ENCODE data around the gene NFKBIL1. TPM values are rescaled to one million over a fixed set of nuclear protein-coding genes. Genes with fewer than 3 reads are reported as not detected.

NFKBIL1 gene
- polyA plus RNA-seq, 1 donor from 2014 or later: 11.5 TPM

DNA sequence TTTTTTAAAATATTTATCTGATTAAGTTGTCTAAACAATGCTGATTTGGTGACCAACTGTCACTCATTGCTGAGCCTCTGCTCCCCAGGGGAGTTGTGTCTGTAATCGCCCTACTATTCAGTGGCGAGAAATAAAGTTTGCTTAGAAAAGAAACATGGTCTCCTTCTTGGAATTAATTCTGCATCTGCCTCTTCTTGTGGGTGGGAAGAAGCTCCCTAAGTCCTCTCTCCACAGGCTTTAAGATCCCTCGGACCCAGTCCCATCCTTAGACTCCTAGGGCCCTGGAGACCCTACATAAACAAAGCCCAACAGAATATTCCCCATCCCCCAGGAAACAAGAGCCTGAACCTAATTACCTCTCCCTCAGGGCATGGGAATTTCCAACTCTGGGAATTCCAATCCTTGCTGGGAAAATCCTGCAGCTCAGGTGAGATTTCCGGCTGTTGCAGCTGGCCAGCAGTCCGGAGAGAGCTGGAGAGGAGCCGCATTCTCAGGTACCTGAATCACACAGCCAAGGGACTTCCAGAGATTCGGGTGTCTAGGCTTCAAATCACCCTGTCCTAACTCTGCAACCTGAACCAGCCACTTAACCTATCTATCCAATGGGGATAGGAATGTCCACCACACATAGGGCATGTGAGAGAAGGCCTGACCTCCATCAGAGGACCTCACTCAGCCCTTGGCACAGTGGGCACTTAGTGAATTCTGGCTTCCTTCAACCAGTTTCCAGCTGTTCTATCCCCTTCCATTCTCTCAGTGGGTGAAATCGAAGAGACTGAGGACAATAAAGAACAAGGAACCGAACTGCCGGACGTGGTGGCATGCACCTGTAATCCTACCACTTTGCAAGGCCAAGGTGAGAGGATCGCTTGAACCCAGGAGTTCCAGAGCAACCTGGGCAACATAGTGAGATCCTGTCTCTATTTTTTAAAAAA lies 31.0 kb downstream of the NFKBIL1 start:
- Mint-ChIP-seq H3K27ac (peak overlapping the region; percentile 90 to 100 (median 96)), H3K4me3 (peak overlapping the region; percentile 93 to 100 (median 98)), H3K9me3 (no peaks in the 10 kb centered on the region), H3K4me1 (peaks cover 41 to 57% (median 55%) of the 10 kb centered on the region in 3 donors), H3K36me3 (peaks cover 10% of the 10 kb centered on the region), H3K27me3 (peaks cover 1% of the 10 kb centered on the region)

- Mint-ChIP-seq H3K4me3 (peak overlapping the region; percentile 93 to 100 (median 98)), H3K27me3 (peaks cover 1% of the 10 kb centered on the region), H3K9me3 (no peaks in the 10 kb centered on the region)
Observed at GRCh38 chr6:31579119-31579505, 31.7 kb downstream of the NFKBIL1 start.

DNA sequence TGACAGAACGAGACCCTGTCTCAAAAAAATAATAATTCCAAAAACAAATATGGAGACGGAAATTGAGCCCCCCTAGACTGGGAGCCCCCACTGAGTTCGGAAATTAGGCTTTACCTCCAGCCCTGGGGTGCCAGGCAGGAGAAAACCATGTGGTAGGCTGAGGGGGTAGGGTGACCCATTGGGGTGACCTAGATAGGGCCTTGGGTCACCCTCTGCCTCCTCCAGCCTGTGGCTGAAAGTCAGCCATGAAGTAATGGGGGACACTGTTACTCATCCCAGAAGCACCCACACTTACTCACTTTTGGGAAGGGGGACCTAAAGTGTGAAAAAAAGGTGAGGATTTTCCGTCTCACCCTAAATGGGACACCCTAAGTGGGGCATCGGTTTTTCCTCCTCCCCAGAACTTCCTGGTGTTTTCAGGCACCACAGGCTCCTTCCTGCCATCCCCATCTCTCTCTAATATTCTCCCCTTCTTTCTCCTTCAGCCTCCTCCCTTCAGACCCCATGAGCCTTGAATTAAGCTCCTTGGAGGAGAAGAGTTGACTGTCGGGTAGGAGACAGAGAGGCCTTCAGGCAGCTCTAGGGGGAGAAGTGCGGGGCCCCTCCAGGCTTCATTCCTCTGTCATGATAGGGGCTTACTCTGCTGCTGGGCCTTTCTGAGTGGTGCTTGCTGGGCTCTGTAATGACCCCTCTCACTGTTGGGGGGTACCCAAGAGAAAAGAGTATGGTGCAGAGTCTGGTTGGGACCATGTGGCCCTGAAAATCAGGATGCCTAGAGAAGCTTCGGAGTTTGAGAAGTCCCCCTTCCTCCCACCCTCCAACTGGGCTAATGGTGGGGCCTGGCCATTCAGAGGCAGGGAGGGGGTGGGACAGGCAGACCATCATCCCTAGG lies 32.4 kb downstream of the NFKBIL1 start:
- peak overlapping the region; percentile 93 to 100 (median 98) for H3K4me3 Mint-ChIP-seq
- no peaks in the 10 kb centered on the region for H3K27me3 Mint-ChIP-seq
- peaks cover 10% of the 10 kb centered on the region for H3K36me3 Mint-ChIP-seq
- H3K9me3 Mint-ChIP-seq: no peaks in the 10 kb centered on the region
- H3K27ac Mint-ChIP-seq: peak overlapping the region; percentile 96 to 100 (median 99)
- peaks cover 40 to 55% (median 52%) of the 10 kb centered on the region in 3 donors for H3K4me1 Mint-ChIP-seq

More at GRCh38 chr6:31579119-31579505, 31.7 kb downstream of the NFKBIL1 start:
- peaks cover 40 to 56% (median 52%) of the 10 kb centered on the region in 3 donors for H3K4me1 Mint-ChIP-seq
- H3K36me3 Mint-ChIP-seq: peaks cover 10% of the 10 kb centered on the region
- peak overlapping the region; percentile 90 to 100 (median 96) for H3K27ac Mint-ChIP-seq

DNA sequence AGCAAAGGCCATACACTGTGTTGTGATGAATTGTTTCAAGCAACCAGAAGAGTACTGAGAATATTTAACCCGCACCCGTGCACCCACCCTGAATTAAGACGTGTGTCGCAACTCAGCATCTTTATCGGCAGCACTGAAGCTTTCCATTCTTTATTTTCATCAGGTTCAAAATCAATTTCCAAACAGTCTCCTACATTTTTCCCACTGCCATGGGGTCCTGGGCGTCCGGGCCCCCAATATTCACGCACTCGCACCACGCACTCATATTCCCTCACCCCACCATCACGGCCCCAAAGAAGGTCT lies 33.0 kb downstream of the NFKBIL1 start:
- peaks cover 39 to 54% (median 50%) of the 10 kb centered on the region in 3 donors for H3K4me1 Mint-ChIP-seq
- H3K27ac Mint-ChIP-seq: peak overlapping the region; percentile 96 to 100 (median 99)
- H3K27me3 Mint-ChIP-seq: no peaks in the 10 kb centered on the region
- peaks cover 10% of the 10 kb centered on the region for H3K36me3 Mint-ChIP-seq
- H3K4me3 Mint-ChIP-seq: peak overlapping the region; percentile 93 to 100 (median 98)
- H3K9me3 Mint-ChIP-seq: no peaks in the 10 kb centered on the region

- peaks cover 41 to 55% (median 52%) of the 10 kb centered on the region in 3 donors for H3K4me1 Mint-ChIP-seq
- no peaks in the 10 kb centered on the region for H3K9me3 Mint-ChIP-seq
- peaks cover 10% of the 10 kb centered on the region for H3K36me3 Mint-ChIP-seq
- peak overlapping the region; percentile 93 to 100 (median 98) for H3K4me3 Mint-ChIP-seq
- H3K27me3 Mint-ChIP-seq: no peaks in the 10 kb centered on the region
- H3K27ac Mint-ChIP-seq: peak overlapping the region; percentile 96 to 100 (median 99)
Observed at GRCh38 chr6:31580807-31581433, 33.5 kb downstream of the NFKBIL1 start.

GRCh38 chr6:31581434-31582229 lies 34.2 kb downstream of the NFKBIL1 start:
- Mint-ChIP-seq H3K4me3 (peak overlapping the region; percentile 93 to 100 (median 98)), H3K36me3 (peaks cover 7% of the 10 kb centered on the region), H3K27ac (peak overlapping the region; percentile 96 to 100 (median 99)), H3K9me3 (no peaks in the 10 kb centered on the region), H3K4me1 (peaks cover 47 to 57% (median 56%) of the 10 kb centered on the region in 3 donors), H3K27me3 (no peaks in the 10 kb centered on the region)

- peaks cover 53 to 58% (median 57%) of the 10 kb centered on the region in 3 donors for H3K4me1 Mint-ChIP-seq
Observed at GRCh38 chr6:31582230-31582643, 34.8 kb downstream of the NFKBIL1 start, which contains the start of gene LTB. LTB (minus strand) TSS chr6:31582424; CDS start chr6:31582417, 7 bp downstream.

GRCh38 chr6:31585491-31585890 lies 38.1 kb downstream of the NFKBIL1 start:
- H3K36me3 Mint-ChIP-seq: peaks cover 6% of the 10 kb centered on the region
- peak overlapping the region; percentile 95 to 96 (median 96) for H3K27ac Mint-ChIP-seq
- no peaks in the 10 kb centered on the region for H3K9me3 Mint-ChIP-seq
- H3K4me1 Mint-ChIP-seq: peaks cover 51 to 56% (median 52%) of the 10 kb centered on the region in 3 donors
- peaks cover 2% of the 10 kb centered on the region for H3K27me3 Mint-ChIP-seq
- H3K4me3 Mint-ChIP-seq: peak overlapping the region; percentile 32 to 93 (median 68)

More at GRCh38 chr6:31582230-31582643, 34.8 kb downstream of the NFKBIL1 start, which contains the start of gene LTB:
- peaks cover 2% of the 10 kb centered on the region for H3K27me3 Mint-ChIP-seq
- no peaks in the 10 kb centered on the region for H3K9me3 Mint-ChIP-seq
- peaks cover 7% of the 10 kb centered on the region for H3K36me3 Mint-ChIP-seq
- H3K4me3 Mint-ChIP-seq: peak within 1 kb of the TSS; percentile 93 to 100 (median 98)
- H3K27ac Mint-ChIP-seq: peak within 1 kb of the TSS; percentile 96 to 100 (median 99)

DNA sequence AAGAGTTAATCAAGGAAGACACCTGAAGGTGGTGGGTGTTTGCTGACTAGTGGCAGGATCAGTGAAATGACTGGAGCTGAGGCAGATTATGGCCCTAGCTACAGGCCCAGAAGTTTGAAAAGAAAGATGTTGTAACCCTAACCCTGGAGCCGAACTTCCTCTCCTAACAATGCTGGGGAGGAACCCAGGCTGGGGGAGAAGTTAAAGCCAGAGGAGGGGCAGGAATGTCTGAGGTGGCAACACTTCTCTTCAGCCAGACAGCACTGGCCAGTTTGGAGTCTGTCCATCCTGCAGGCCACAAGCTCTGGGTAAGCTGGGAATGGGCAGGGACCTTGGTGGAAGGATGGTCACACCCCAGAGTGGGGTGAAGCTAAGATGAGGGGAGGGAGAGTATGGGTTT lies 38.6 kb downstream of the NFKBIL1 start, which contains the start of gene LST1:
TSS of gene LST1 (plus strand) at position 270 of the 400 bp plus-strand sequence. CDS start 1,023 bp downstream, outside the sequence.
- Mint-ChIP-seq H3K36me3 (peaks cover 2% of the 10 kb centered on the region), H3K9me3 (no peaks in the 10 kb centered on the region), H3K4me3 (peak within 1 kb of the TSS; percentile 32 to 93 (median 79)), H3K27ac (peak within 1 kb of the TSS; percentile 95 to 96 (median 96)), H3K4me1 (peaks cover 54 to 58% (median 54%) of the 10 kb centered on the region in 3 donors), H3K27me3 (peaks cover 2% of the 10 kb centered on the region)

DNA sequence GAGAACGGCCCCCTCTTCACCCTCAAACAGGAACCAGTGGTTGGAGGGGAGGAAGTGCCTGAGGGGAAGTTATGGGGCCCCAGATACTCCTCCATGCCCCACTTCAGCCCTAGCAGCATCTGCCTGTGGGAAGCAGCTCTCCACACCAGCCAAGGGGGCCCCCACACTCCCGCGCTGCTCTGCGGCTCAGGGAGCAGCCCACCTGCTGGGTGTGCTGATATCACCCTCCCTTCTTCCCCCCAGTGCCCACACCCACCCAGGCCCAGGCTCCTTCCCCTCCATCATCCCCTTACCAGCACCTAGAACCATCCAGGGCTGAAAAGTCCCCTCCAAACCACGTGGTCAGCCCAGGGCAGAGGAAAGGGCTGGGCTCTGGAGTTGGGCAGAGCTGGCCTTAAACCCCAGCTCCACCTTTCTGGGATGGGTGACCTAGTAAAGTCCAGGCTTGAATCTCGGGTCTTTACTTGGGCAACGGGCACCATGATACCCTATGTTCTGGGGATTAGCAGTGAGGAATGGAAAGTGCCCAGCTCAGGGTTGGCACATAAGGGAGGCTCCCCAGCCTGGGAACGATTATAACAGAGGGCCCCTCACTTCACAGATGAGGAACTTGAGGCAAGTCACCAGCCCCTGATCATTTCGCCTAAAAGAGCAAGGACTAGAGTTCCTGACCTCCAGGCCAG lies 39.3 kb downstream of the NFKBIL1 start:
- Mint-ChIP-seq H3K4me1 (peaks cover 54 to 58% (median 56%) of the 10 kb centered on the region in 3 donors), H3K27ac (peak overlapping the region; percentile 95 to 96 (median 96)), H3K27me3 (peaks cover 2% of the 10 kb centered on the region), H3K36me3 (no peaks in the 10 kb centered on the region), H3K9me3 (no peaks in the 10 kb centered on the region), H3K4me3 (peak overlapping the region; percentile 32 to 93 (median 79))

DNA sequence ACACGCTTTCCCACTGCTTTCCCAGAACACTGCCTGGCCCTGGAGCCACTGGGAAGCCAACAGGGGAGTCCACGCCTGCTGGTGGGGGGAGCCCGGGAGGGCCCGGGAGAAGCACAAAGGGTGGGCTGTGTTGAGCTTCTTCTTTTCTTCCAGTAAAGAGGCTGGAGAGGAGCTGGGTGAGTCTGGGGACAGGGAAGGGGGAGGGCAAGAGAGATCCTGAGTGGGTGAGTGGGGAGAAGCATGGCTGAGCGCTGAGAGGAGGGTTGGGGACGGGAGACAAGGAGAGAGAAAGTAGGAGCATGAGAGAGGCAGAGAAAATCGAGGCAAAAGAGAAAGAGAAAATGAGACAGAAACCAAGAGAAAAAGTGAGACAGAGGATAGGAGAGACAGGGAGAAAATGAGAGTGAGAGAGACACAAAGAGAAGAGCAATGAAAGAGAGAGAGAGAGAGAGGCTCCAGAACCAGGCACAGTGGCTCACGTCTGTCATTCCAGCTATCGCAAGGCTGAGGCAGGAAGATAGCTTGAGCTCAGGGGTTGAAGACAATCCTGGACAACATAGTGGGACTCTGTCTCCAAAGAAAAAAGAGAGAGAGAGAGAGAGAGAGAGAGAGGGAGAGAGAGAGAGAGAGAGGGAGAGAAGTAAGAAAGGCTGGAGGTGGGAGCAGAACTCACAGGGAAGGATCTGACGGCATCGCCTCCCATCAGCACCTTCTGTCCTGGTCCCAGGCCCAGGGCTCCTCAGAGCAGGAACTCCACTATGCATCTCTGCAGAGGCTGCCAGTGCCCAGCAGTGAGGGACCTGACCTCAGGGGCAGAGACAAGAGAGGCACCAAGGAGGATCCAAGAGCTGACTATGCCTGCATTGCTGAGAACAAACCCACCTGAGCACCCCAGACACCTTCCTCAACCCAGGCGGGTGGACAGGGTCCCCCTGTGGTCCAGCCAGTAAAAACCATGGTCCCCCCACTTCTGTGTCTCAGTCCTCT lies 40.7 kb downstream of the NFKBIL1 start:
- peaks cover 2% of the 10 kb centered on the region for H3K27me3 Mint-ChIP-seq
- H3K27ac Mint-ChIP-seq: peak overlapping the region; percentile 83 to 95 (median 95)
- no peaks in the 10 kb centered on the region for H3K9me3 Mint-ChIP-seq
- H3K36me3 Mint-ChIP-seq: no peaks in the 10 kb centered on the region
- H3K4me1 Mint-ChIP-seq: peaks cover 47 to 62% (median 56%) of the 10 kb centered on the region in 3 donors
- H3K4me3 Mint-ChIP-seq: peak overlapping the region; percentile 69 to 85 (median 79)
